H1 (cell line): Measurements from ENCODE around the gene CCL22. TPM values are rescaled to one million over a fixed set of nuclear protein-coding genes. Genes with fewer than 3 reads are reported as not detected.

Source experiments
- CTCF ChIA-PET: fragments of 300-600 bp; sonication (Branson Sonifier 250); formaldehyde crosslinking; loops from one replicate; lab custom pipeline; 2021; ENCODE audit not compliant: partially characterized antibody; lab: Charles Lee
- POLR2A ChIA-PET: fragments of 300-600 bp; sonication (Branson Sonifier 250); formaldehyde crosslinking; loops from one replicate; lab custom pipeline; 2021; ENCODE audit warnings: inconsistent platforms; ENCODE audit not compliant: partially characterized antibody; lab: Charles Lee
- DNase-seq, 2 experiments: peaks; one replicate each; pipeline versions ENCODE4 v3.0.0 to v3.0.0-alpha.2; 2010 to 2022; ENCODE audit warnings: low spot score in 2 of 2, low read depth in 1 of 2, mixed read lengths in 1 of 2
- FAIRE-seq: peaks from 2 replicates; lab custom pipeline; 2011; peaks lifted over from hg19 to GRCh38; lab: Jason Lieb, UNC
- H2AFZ ChIP-seq: 2 replicates; pipeline ENCODE4 v1.8.1; 2012; ENCODE audit warnings: low read length, inconsistent platforms
- H2AK5ac ChIP-seq: 2 replicates; pipeline ENCODE4 v1.6.1; 2013; ENCODE audit warnings: low read depth, low read length
- H2BK120ac ChIP-seq: replicated peaks from 2 replicates; pipeline ENCODE3; 2013; ENCODE audit warnings: low read depth, low read length, inconsistent platforms
- H2BK12ac ChIP-seq: 2 replicates; pipeline ENCODE4 v1.6.1; 2013; ENCODE audit warnings: low read depth, low read length
- H2BK15ac ChIP-seq: 2 replicates; pipeline ENCODE4 v1.6.1; 2013; ENCODE audit warnings: low read length
- H2BK20ac ChIP-seq: 2 replicates; pipeline ENCODE4 v1.6.1; 2013; ENCODE audit warnings: low read length
- H2BK5ac ChIP-seq: 2 replicates; pipeline ENCODE4 v1.6.1; 2013; ENCODE audit warnings: low read depth, low read length
- H3K14ac ChIP-seq: 2 replicates; pipeline ENCODE4 v1.6.1; 2013; ENCODE audit warnings: inconsistent platforms; ENCODE audit not compliant: insufficient read length
- H3K18ac ChIP-seq: 2 replicates; pipeline ENCODE4 v1.6.1; 2013; ENCODE audit warnings: low read length; ENCODE audit errors: extremely low read depth
- H3K23ac ChIP-seq: 2 replicates; pipeline ENCODE4 v1.6.1; 2013; ENCODE audit warnings: inconsistent platforms; ENCODE audit not compliant: insufficient read length
- H3K23me2 ChIP-seq: 2 replicates; pipeline ENCODE4 v1.6.1; 2013; ENCODE audit warnings: low read depth, low read length
- H3K27ac ChIP-seq: 2 replicates; pipeline ENCODE4 v1.6.1; 2011; ENCODE audit warnings: low read depth, low read length, inconsistent platforms
- H3K27me3 ChIP-seq, 4 experiments: replicated peaks in 1 of 4; 1 replicate in 1 of 4; 2 replicates in 3 of 4; pipeline versions ENCODE4 v1.6.1 to v1.8.1; 2011 to 2013; ENCODE audit warnings: low read length in 3 of 4, mild to moderate bottlenecking in 3 of 4, inconsistent platforms in 2 of 4, mixed read lengths in 2 of 4, moderate library complexity in 1 of 4; ENCODE audit not compliant: control insufficient read depth in 3 of 4, insufficient read depth in 3 of 4; ENCODE audit errors: extremely low read depth in 1 of 4
- H3K36me3 ChIP-seq, 4 experiments: 2 replicates each; pipeline versions ENCODE4 v1.6.1 to v1.8.1; 2011 to 2013; ENCODE audit warnings: mild to moderate bottlenecking in 4 of 4, low read length in 3 of 4, moderate library complexity in 2 of 4, control low read depth in 1 of 4, inconsistent platforms in 1 of 4; ENCODE audit not compliant: insufficient read depth in 4 of 4, control insufficient read depth in 2 of 4
- H3K4ac ChIP-seq: replicated peaks from 2 replicates; pipeline ENCODE3; 2013; ENCODE audit warnings: low read length, low read depth, mixed read lengths, inconsistent platforms; ENCODE audit not compliant: insufficient read length
- H3K4me1 ChIP-seq, 4 experiments: replicated peaks in 1 of 4; 1 replicate in 1 of 4; 2 replicates in 3 of 4; pipeline versions ENCODE4 v1.6.1 to v1.8.1; 2011 to 2013; ENCODE audit warnings: low read length in 3 of 4, inconsistent platforms in 2 of 4, mixed read lengths in 1 of 4; ENCODE audit not compliant: insufficient read depth in 4 of 4, control insufficient read depth in 3 of 4
- H3K4me2 ChIP-seq, 2 experiments: 2 replicates each; pipeline versions ENCODE4 v1.6.1 to v1.8.1; 2011 to 2013; ENCODE audit warnings: low read depth in 2 of 2, low read length in 2 of 2, control low read depth in 1 of 2, inconsistent platforms in 1 of 2, mild to moderate bottlenecking in 1 of 2; ENCODE audit not compliant: insufficient read depth in 1 of 2
- H3K4me3 ChIP-seq, 4 experiments: fragments of 200-600, 300-600 bp in 1 of 4; sonication (generic), shearing (Covaris generic), sonication (Bioruptor Twin) in 1 of 4; 2 replicates each; pipeline versions ENCODE4 v1.5.1 to v1.8.1; 2011 to 2016; ENCODE audit warnings: low read length in 4 of 4, low read depth in 3 of 4, control low read depth in 2 of 4, inconsistent platforms in 2 of 4, mild to moderate bottlenecking in 2 of 4, mixed read lengths in 1 of 4, moderate library complexity in 1 of 4; ENCODE audit not compliant: insufficient read depth in 2 of 4; ENCODE audit errors: extremely low read depth in 1 of 4
- H3K56ac ChIP-seq: replicated peaks from 2 replicates; pipeline ENCODE3; 2013; ENCODE audit warnings: low read depth, mild to moderate bottlenecking, mixed read lengths, low read length, inconsistent platforms; ENCODE audit not compliant: insufficient read length
- H3K79me1 ChIP-seq: 2 replicates; pipeline ENCODE4 v1.6.1; 2013; ENCODE audit warnings: low read depth, low read length, control low read depth
- H3K79me2 ChIP-seq, 2 experiments: 2 replicates each; pipeline versions ENCODE4 v1.6.1 to v1.8.1; 2012 to 2013; ENCODE audit warnings: low read length in 2 of 2, mild to moderate bottlenecking in 2 of 2, inconsistent platforms in 1 of 2; ENCODE audit not compliant: insufficient read depth in 2 of 2, control insufficient read depth in 1 of 2
- H3K9ac ChIP-seq, 4 experiments: replicated peaks in 1 of 4; 1 replicate in 1 of 4; 2 replicates in 3 of 4; pipeline versions ENCODE4 v1.6.1 to v1.8.1; 2011 to 2013; ENCODE audit warnings: low read depth in 3 of 4, low read length in 3 of 4, control low read depth in 2 of 4, mild to moderate bottlenecking in 2 of 4, moderate library complexity in 2 of 4, inconsistent platforms in 1 of 4; ENCODE audit errors: extremely low read depth in 1 of 4
- H3K9me3 ChIP-seq, 2 experiments: 2 replicates each; pipeline versions ENCODE4 v1.6.1 to v1.8.1; 2012 to 2013; ENCODE audit warnings: mild to moderate bottlenecking in 2 of 2, moderate library complexity in 2 of 2, control low read depth in 1 of 2, inconsistent platforms in 1 of 2, low read depth in 1 of 2, low read length in 1 of 2, mixed read lengths in 1 of 2; ENCODE audit not compliant: insufficient read depth in 2 of 2
- H4K20me1 ChIP-seq, 2 experiments: replicated peaks in 1 of 2; 2 replicates each; pipeline versions ENCODE3 to v1.8.1; 2011 to 2013; ENCODE audit warnings: inconsistent platforms in 2 of 2, low read length in 2 of 2, mild to moderate bottlenecking in 1 of 2; ENCODE audit not compliant: insufficient read depth in 2 of 2, control insufficient read depth in 1 of 2
- H4K5ac ChIP-seq: 2 replicates; pipeline ENCODE4 v1.6.1; 2013; ENCODE audit warnings: low read length, low read depth, mixed read lengths, inconsistent platforms; ENCODE audit not compliant: insufficient read length
- H4K8ac ChIP-seq: 2 replicates; pipeline ENCODE4 v1.8.0; 2013; ENCODE audit warnings: mild to moderate bottlenecking, moderate library complexity, low read length, inconsistent platforms; ENCODE audit not compliant: insufficient read depth; ENCODE audit errors: extremely low read depth
- H4K91ac ChIP-seq: replicated peaks from 2 replicates; pipeline ENCODE3; 2013; ENCODE audit warnings: low read length, mixed read lengths, inconsistent platforms; ENCODE audit not compliant: insufficient read length
- ASH2L ChIP-seq: fragments of 200-600, 300-600 bp; sonication (generic); IDR thresholded peaks from one replicate; pipeline ENCODE4 v1.7.1; 2017; ENCODE audit warnings: low read length
- MAFK ChIP-seq: IDR thresholded peaks from 2 replicates; pipeline ENCODE4 v1.6.1; 2012; ENCODE audit warnings: low read depth, mild to moderate bottlenecking, improper control_type of control experiment, low read length
- WGBS, 2 experiments: shearing (Covaris generic) in 1 of 2; methylation state at CpG; one replicate each; pipeline versions ENCODE4 v1.1.6 to v1.1.7; 2013 to 2015; ENCODE audit warnings: low lambda C conversion rate in 2 of 2, mixed read lengths in 2 of 2, inconsistent platforms in 1 of 2, low coverage in 1 of 2, missing lambda C conversion rate in 1 of 2; ENCODE audit not compliant: insufficient replicate concordance in 2 of 2, insufficient coverage in 1 of 2, insufficient read length in 1 of 2; ENCODE audit errors: extremely low coverage in 1 of 2, missing lambda C conversion rate in 1 of 2; 5-methylcytosine and 5-hydroxymethylcytosine counted together
- polyA plus RNA-seq, 7 experiments: library from polyadenylated mRNA; depleted of rRNA in 3 of 7; stranded (reverse) in 5 of 7; unstranded in 2 of 7; fragments of >200 nt in 5 of 7; fragments of 200-250 nt in 2 of 7; gene quantifications; 1 replicate in 5 of 7; 2 replicates in 1 of 7; 4 replicates in 1 of 7; pipeline versions ENCODE4 v1.2.1 to v1.2.3, GENCODE V29; 2011 to 2013; ENCODE audit warnings: missing spikeins in 2 of 7, mixed read lengths in 2 of 7
- total RNA-seq: library from RNA; stranded (reverse); fragmentation: NEBNext Ultra II Directional; extraction: Animal tissue kit (Norgen Biotek cat#: 25700); gene quantifications from 2 replicates; pipeline ENCODE4 v1.2.1, GENCODE V29; 2021

CCL22 gene
- total and polyA plus RNA-seq, 2 of the 8 experiments (the other 6 are each of a cell fraction or from before 2014, with no cell fraction given) = not detected

GRCh38 chr16:57403965-57404817 is 45.6 kb downstream of the CCL22 start, which contains the start of gene CCL17:
CCL17 (plus strand) TSS chr16:57404767; CDS start chr16:57413933, 9,166 bp downstream.
- no peak within 1 kb of the TSS for H3K4me3 ChIP-seq
- H3K27ac ChIP-seq = no peak within 1 kb of the TSS
- no peak within 1 kb of the TSS for H3K9ac ChIP-seq
- no peaks in the 10 kb centered on the region for H3K27me3 ChIP-seq
- H3K9me3 ChIP-seq = no peaks in the 10 kb centered on the region; a peak in 1 of 4 replicates
- no peak within 1 kb of the TSS for H2AFZ ChIP-seq
- H2AK5ac ChIP-seq = no peak within 1 kb of the TSS
- no peaks in the 10 kb centered on the region for H3K36me3 ChIP-seq
- H3K18ac ChIP-seq = no peak within 1 kb of the TSS
- FAIRE-seq (no peak), DNase-seq (no peak)
- H3K79me2 ChIP-seq = no peaks in the 10 kb centered on the region
- no peak within 1 kb of the TSS for H2BK15ac ChIP-seq
- no peaks in the 10 kb centered on the region for H3K79me1 ChIP-seq
- H3K23ac ChIP-seq = no peak within 1 kb of the TSS
- ChIA-PET CTCF (interaction anchor here (0.6 to 4.3 kb wide), 10 partner anchors 9 to 328 kb away, joined by 3 to 39 read pairs (median 3); partner anchors contain the start of gene ARL2BP), POLR2A (interaction anchor here (1.8 kb wide), 1 partner anchor 13 kb away, joined by 10 read pairs; no protein-coding TSS in a partner anchor)
- H2BK120ac ChIP-seq = no peak within 1 kb of the TSS
- 89% methylated on average over 17 of the region's 17 CpGs; no CpG with 5 or more reads in 1 of the 2 experiments for WGBS, 2 experiments
- no peak for TF ChIP-seq ASH2L
- TF ChIP-seq MAFK = no peak
- no peak within 1 kb of the TSS for H3K4me2 ChIP-seq
- no peak within 1 kb of the TSS for H2BK5ac ChIP-seq
- H2BK20ac ChIP-seq = no peak within 1 kb of the TSS
- no peak within 1 kb of the TSS for H4K5ac ChIP-seq
- H4K20me1 ChIP-seq = peaks cover 0 to 4% of the 10 kb centered on the region in 2 experiments
- H4K8ac ChIP-seq = no peak within 1 kb of the TSS
- no peaks in the 10 kb centered on the region for H3K4me1 ChIP-seq
- H3K14ac ChIP-seq = no peak within 1 kb of the TSS
- peaks cover 9% of the 10 kb centered on the region; the same call in 1 of the 2 replicates for H3K23me2 ChIP-seq
- no peak within 1 kb of the TSS for H2BK12ac ChIP-seq
- no peak within 1 kb of the TSS for H4K91ac ChIP-seq
- H3K4ac ChIP-seq = no peak within 1 kb of the TSS
- H3K56ac ChIP-seq = no peak within 1 kb of the TSS
